Frontal cortex (tissue), 4 donors: ENCODE results near the gene NKD2. TPM values are rescaled to one million over a fixed set of nuclear protein-coding genes. Genes with fewer than 3 reads are reported as not detected.
A peak's percentile ranks its signal among the peaks of the same experiment; 100 is the strongest.

Source experiments
- DNase-seq, 2 donors: peaks; one replicate each; pipeline ENCODE4 v3.0.0; 2012; ENCODE audit warnings: low spot score in 2 of 2
- FAIRE-seq: peaks from 2 replicates; lab custom pipeline; 2012; peaks lifted over from hg19 to GRCh38; lab: Jason Lieb, UNC
- total RNA-seq: library from RNA; depleted of rRNA; stranded (reverse); fragments of >200 nt; gene quantifications from one replicate; pipeline ENCODE4 v1.2.3, GENCODE V29; 2014
- donor health status: control.
- donor health status: control.
- donor health status: control.

Gene NKD2
- total RNA-seq, 1 donor from 2014 or later: 2.9 TPM

GRCh38 chr5:1010181-1010510 lies 1.5 kb downstream of the NKD2 start:
- no peak for FAIRE-seq

GRCh38 chr5:1010641-1011046 lies 2.0 kb downstream of the NKD2 start:
- DNase-seq (no peak), FAIRE-seq (no peak)

More at GRCh38 chr5:1010181-1010510, 1.5 kb downstream of the NKD2 start:
- DNase-seq: no peak

- no peak for FAIRE-seq
- no peak for DNase-seq
Observed at GRCh38 chr5:1011226-1011631, 2.6 kb downstream of the NKD2 start.

GRCh38 chr5:1011741-1012312 lies 3.2 kb downstream of the NKD2 start:
- FAIRE-seq (no peak), DNase-seq (no peak)

- no peak for DNase-seq
- no peak for FAIRE-seq
Observed at GRCh38 chr5:1012313-1012841, 3.8 kb downstream of the NKD2 start.

- FAIRE-seq (no peak), DNase-seq (no peak)
Observed at GRCh38 chr5:1012900-1013237, 4.3 kb downstream of the NKD2 start.

- DNase-seq: no peak
- FAIRE-seq: no peak
Observed at GRCh38 chr5:1013238-1013947, 4.8 kb downstream of the NKD2 start.

GRCh38 chr5:1013948-1014301 lies 5.3 kb downstream of the NKD2 start:
- no peak for DNase-seq
- no peak for FAIRE-seq

- DNase-seq: no peak
Observed at GRCh38 chr5:1014346-1014745, 5.7 kb downstream of the NKD2 start.

GRCh38 chr5:1014781-1015221 lies 6.2 kb downstream of the NKD2 start:
- DNase-seq: no peak
- no peak for FAIRE-seq

More at GRCh38 chr5:1014346-1014745, 5.7 kb downstream of the NKD2 start:
- no peak for FAIRE-seq

GRCh38 chr5:1015507-1015906 lies 6.9 kb downstream of the NKD2 start:
- FAIRE-seq (no peak), DNase-seq (no peak)

GRCh38 chr5:1016036-1016435 lies 7.4 kb downstream of the NKD2 start:
- FAIRE-seq (no peak), DNase-seq (peak; percentile 63)

GRCh38 chr5:1016476-1016875 lies 7.9 kb downstream of the NKD2 start:
- FAIRE-seq (no peak), DNase-seq (no peak)

- FAIRE-seq (no peak), DNase-seq (no peak)
Observed at GRCh38 chr5:1017056-1017455, 8.5 kb downstream of the NKD2 start.

GRCh38 chr5:1017691-1018455 lies 9.3 kb downstream of the NKD2 start:
- FAIRE-seq: no peak

GRCh38 chr5:1018596-1018995 lies 10.0 kb downstream of the NKD2 start:
- FAIRE-seq (no peak), DNase-seq (no peak)

More at GRCh38 chr5:1017691-1018455, 9.3 kb downstream of the NKD2 start:
- no peak for DNase-seq

- no peak for FAIRE-seq
- DNase-seq: no peak
Observed at GRCh38 chr5:1019001-1019905, 10.7 kb downstream of the NKD2 start.

- no peak for DNase-seq
- FAIRE-seq: no peak
Observed at GRCh38 chr5:1020452-1020961, 11.9 kb downstream of the NKD2 start.

- FAIRE-seq: no peak
- DNase-seq: no peak
Observed at GRCh38 chr5:1021136-1021968, 12.8 kb downstream of the NKD2 start.
